Measurements from ENCODE around the gene KCNK3. TPM values are rescaled to one million over a fixed set of nuclear protein-coding genes. Genes with fewer than 3 reads are reported as not detected.

Gene KCNK3
- total RNA-seq, 1 experiment from 2014 or later = not detected

DNA sequence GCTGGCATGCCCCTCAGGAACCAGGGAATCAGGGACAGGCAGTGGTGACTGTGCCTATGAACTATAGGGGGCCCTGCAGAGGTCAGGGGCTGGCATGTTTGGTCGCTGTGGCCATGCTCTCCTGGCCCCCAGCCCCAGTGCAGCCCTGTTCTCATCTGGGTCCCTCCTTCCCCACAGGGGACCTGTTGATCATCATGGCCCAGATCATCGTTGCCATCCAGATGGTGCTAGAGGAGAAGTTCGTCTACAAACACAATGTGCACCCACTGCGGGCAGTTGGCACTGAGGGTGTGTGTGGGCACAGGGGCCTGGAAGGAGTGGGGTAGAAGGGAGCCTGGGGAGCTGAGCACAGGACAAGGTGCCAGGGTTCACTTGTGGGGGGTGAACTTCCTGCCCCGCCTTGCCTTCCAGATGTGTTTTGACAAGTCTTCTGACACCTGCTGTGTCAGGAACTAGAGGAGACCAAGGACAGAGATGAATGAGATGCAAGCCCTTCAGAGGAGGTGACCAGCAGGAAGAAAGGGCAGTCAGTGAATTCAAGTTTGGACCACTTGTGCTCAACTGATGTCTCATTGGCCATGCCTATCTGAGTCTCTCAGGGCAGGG lies 83.8 kb downstream of the KCNK3 start:
- TF ChIP-seq CTCF (IDR thresholded peaks at IDR 0.05; ENCODE audit: unreplicated experiment) = no peak
- peaks cover 18% of the 10 kb centered on the region for H3K4me1 Mint-ChIP-seq (ENCODE audit: insufficient read depth, unreplicated experiment)
- H3K27ac Mint-ChIP-seq (ENCODE audit: low read depth, unreplicated experiment) = peak overlapping the region; percentile 54
- ChIA-PET POLR2A (no interaction called here), CTCF (interaction anchor here (0.6 to 0.9 kb wide), 2 partner anchors 9 to 12 kb away, joined by 3 read pairs; partner anchors contain the start of gene CENPA)
- H3K9me3 Mint-ChIP-seq (ENCODE audit: unreplicated experiment) = no peaks in the 10 kb centered on the region
- intact Hi-C loops (cut with micrococcal nuclease) = no loop called here
- peaks cover 64% of the 10 kb centered on the region for H3K36me3 Mint-ChIP-seq (ENCODE audit: insufficient read depth, unreplicated experiment)
- H3K27me3 Mint-ChIP-seq (ENCODE audit: insufficient read depth, unreplicated experiment) = no peaks in the 10 kb centered on the region
- no TSS peak for BruUV-seq (replicated peaks)
- no peak for DNase-seq (ENCODE audit: unreplicated experiment)
- no peak overlapping the region for H3K4me3 Mint-ChIP-seq (ENCODE audit: unreplicated experiment)

DNA sequence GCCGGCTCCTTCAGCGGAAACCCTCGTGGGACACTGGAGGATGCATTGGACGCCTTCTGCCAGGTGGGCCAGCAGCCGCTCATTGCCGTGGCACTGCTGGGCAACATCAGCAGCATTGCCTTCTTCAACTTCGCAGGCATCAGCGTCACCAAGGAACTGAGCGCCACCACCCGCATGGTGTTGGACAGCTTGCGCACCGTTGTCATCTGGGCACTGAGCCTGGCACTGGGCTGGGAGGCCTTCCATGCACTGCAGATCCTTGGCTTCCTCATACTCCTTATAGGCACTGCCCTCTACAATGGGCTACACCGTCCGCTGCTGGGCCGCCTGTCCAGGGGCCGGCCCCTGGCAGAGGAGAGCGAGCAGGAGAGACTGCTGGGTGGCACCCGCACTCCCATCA lies 85.6 kb downstream of the KCNK3 start:
- intact Hi-C loops (cut with micrococcal nuclease) = no loop called here
- TF ChIP-seq CTCF (IDR thresholded peaks at IDR 0.05; ENCODE audit: unreplicated experiment) = no peak
- POLR2A ChIA-PET = no interaction called here
- no peak for DNase-seq (ENCODE audit: unreplicated experiment)
- Mint-ChIP-seq H3K27me3 (ENCODE audit: insufficient read depth, unreplicated experiment) (no peaks in the 10 kb centered on the region), H3K4me1 (ENCODE audit: insufficient read depth, unreplicated experiment) (no peaks in the 10 kb centered on the region), H3K9me3 (ENCODE audit: unreplicated experiment) (no peaks in the 10 kb centered on the region), H3K27ac (ENCODE audit: low read depth, unreplicated experiment) (peak overlapping the region; percentile 64), H3K36me3 (ENCODE audit: insufficient read depth, unreplicated experiment) (peaks cover 69% of the 10 kb centered on the region), H3K4me3 (ENCODE audit: unreplicated experiment) (no peak overlapping the region)
- CTCF ChIA-PET = interaction anchor here (0.6 to 1.2 kb wide), 4 partner anchors 32 to 175 kb away, joined by 3 to 5 read pairs (median 4); no protein-coding TSS in a partner anchor
- BruUV-seq (replicated peaks) = no TSS peak

DNA sequence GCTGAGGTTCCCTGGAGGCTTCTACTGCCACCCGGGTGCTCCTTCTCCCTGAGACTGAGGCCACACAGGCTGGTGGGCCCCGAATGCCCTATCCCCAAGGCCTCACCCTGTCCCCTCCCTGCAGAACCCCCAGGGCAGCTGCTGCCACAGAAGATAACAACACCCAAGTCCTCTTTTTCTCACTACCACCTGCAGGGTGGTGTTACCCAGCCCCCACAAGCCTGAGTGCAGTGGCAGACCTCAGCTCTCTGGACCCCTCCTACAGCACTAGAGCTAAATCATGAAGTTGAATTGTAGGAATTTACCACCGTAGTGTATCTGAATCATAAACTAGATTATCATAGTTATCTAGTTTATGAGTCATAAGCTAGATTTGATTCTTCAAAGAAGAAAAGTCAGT lies 86.0 kb downstream of the KCNK3 start:
- H3K9me3 Mint-ChIP-seq (ENCODE audit: unreplicated experiment) = no peaks in the 10 kb centered on the region
- peaks cover 1% of the 10 kb centered on the region for H3K4me1 Mint-ChIP-seq (ENCODE audit: insufficient read depth, unreplicated experiment)
- no peak for TF ChIP-seq CTCF (IDR thresholded peaks at IDR 0.05; ENCODE audit: unreplicated experiment)
- ChIA-PET CTCF (interaction anchor here (0.6 to 1.2 kb wide), 3 partner anchors 32 to 176 kb away, joined by 4 to 5 read pairs (median 4); no protein-coding TSS in a partner anchor), POLR2A (no interaction called here)
- intact Hi-C loops (cut with micrococcal nuclease) = no loop called here
- peak overlapping the region; percentile 64 for H3K27ac Mint-ChIP-seq (ENCODE audit: low read depth, unreplicated experiment)
- no peak for DNase-seq (ENCODE audit: unreplicated experiment)
- no peaks in the 10 kb centered on the region for H3K27me3 Mint-ChIP-seq (ENCODE audit: insufficient read depth, unreplicated experiment)
- H3K36me3 Mint-ChIP-seq (ENCODE audit: insufficient read depth, unreplicated experiment) = peaks cover 74% of the 10 kb centered on the region
- no TSS peak for BruUV-seq (replicated peaks)
- H3K4me3 Mint-ChIP-seq (ENCODE audit: unreplicated experiment) = no peak overlapping the region

- no peak overlapping the region for H3K4me3 Mint-ChIP-seq (ENCODE audit: unreplicated experiment)
- peaks cover 68% of the 10 kb centered on the region for H3K36me3 Mint-ChIP-seq (ENCODE audit: insufficient read depth, unreplicated experiment)
- BruUV-seq (replicated peaks) = no TSS peak
- no peak overlapping the region for H3K27ac Mint-ChIP-seq (ENCODE audit: low read depth, unreplicated experiment)
- no peaks in the 10 kb centered on the region for H3K9me3 Mint-ChIP-seq (ENCODE audit: unreplicated experiment)
- H3K4me1 Mint-ChIP-seq (ENCODE audit: insufficient read depth, unreplicated experiment) = peaks cover 6% of the 10 kb centered on the region
- H3K27me3 Mint-ChIP-seq (ENCODE audit: insufficient read depth, unreplicated experiment) = no peaks in the 10 kb centered on the region
- no peak for DNase-seq (ENCODE audit: unreplicated experiment)
- POLR2A ChIA-PET = interaction anchor here (0.7 to 2.5 kb wide), 3 partner anchors 9 to 11 kb away, joined by 4 to 22 read pairs (median 8); no protein-coding TSS in a partner anchor
- intact Hi-C loops (cut with micrococcal nuclease) = no loop called here
- CTCF ChIA-PET = interaction anchor here (0.7 kb wide), 1 partner anchor 16 kb away, joined by 3 read pairs; the partner anchor contains the start of gene SLC35F6
- TF ChIP-seq CTCF (IDR thresholded peaks at IDR 0.05; ENCODE audit: unreplicated experiment) = no peak
These were observed 87.8 kb downstream of the KCNK3 start for GRCh38 chr2:26780203-26780760.

Other genes starting within 250 kb of the KCNK3 start
- gene OTOF, start 214.6 kb upstream of the KCNK3 start, total RNA-seq (2022) = not detected in 2 replicates
- gene CIB4, start 51.4 kb upstream of the KCNK3 start, total RNA-seq (2022) = not detected in 2 replicates
- gene SLC35F6, start 71.6 kb downstream of the KCNK3 start, total RNA-seq (2022) = 76.9 and 110 TPM in 2 replicates
- gene CENPA, start 93.3 kb downstream of the KCNK3 start, total RNA-seq (2022) = 19.7 and 35.1 TPM in 2 replicates
- gene DPYSL5, start 155.4 kb downstream of the KCNK3 start, total RNA-seq (2022) = not detected in 2 replicates

Measured in MCF 10A (cell line).